HepG2 (cell line): ENCODE results near the gene TEKTIP1. TPM values are rescaled to one million over a fixed set of nuclear protein-coding genes. Genes with fewer than 3 reads are reported as not detected.

ENCODE experiments used
- ATAC-seq: fragments of 200-7000 bp; cut with Tn5 transposase; 3 replicates; pipeline ENCODE4 v1.9.1; 2020; ENCODE audit warnings: mild to moderate bottlenecking, moderate library complexity
- BruUV-seq: library from RNA; stranded (reverse); fragments of 400-500 nt; replicated peaks from 2 replicates; lab custom pipeline; 2021; lab: Mats Ljungman, UMichigan
- CTCF ChIA-PET: fragments of 300-600 bp; formaldehyde crosslinking; extraction: SDS; loops from one replicate; lab custom pipeline; 2021; ENCODE audit warnings: low total read pairs, inconsistent platforms, low intra/inter-chr PET ratio; lab: Yijun Ruan, JAX
- POLR2A ChIA-PET: fragments of 350-600 bp; sonication (Branson Sonifier 250); formaldehyde crosslinking; loops from one replicate; lab custom pipeline; 2020; ENCODE audit warnings: antibody characterized with exemption, inconsistent platforms; lab: Yijun Ruan, JAX
- DNase-seq: peaks from one replicate; pipeline ENCODE4 v3.0.0-alpha.2; 2015; ENCODE audit warnings: low spot score
- FAIRE-seq: peaks from 3 replicates; lab custom pipeline; 2011; peaks lifted over from hg19 to GRCh38; lab: Jason Lieb, UNC
- H2AFZ ChIP-seq: one replicate; pipeline ENCODE4 v1.6.1; 2011; ENCODE audit warnings: low read length, inconsistent platforms
- H3K27ac ChIP-seq: fragments of 300-600 bp; 3 replicates; pipeline ENCODE4 v1.8.0; 2011; ENCODE audit warnings: mixed run types, mild to moderate bottlenecking, mixed read lengths, low read length, inconsistent platforms; ENCODE audit not compliant: insufficient read depth; ENCODE audit errors: extremely low read length
- H3K27me3 ChIP-seq, 2 experiments: fragments of 200-600 bp in 1 of 2; 2 replicates in 1 of 2; 3 replicates in 1 of 2; pipeline versions ENCODE4 v1.6.0 to v1.8.0; 2011; ENCODE audit warnings: low read length in 2 of 2, mild to moderate bottlenecking in 2 of 2, moderate library complexity in 2 of 2, inconsistent platforms in 1 of 2; ENCODE audit not compliant: insufficient read depth in 2 of 2, control insufficient read depth in 1 of 2
- H3K36me3 ChIP-seq, 2 experiments: fragments of 200-600 bp in 1 of 2; replicated peaks in 1 of 2; 2 replicates in 1 of 2; 3 replicates in 1 of 2; pipeline versions ENCODE4 v1.5.1 to v1.8.0; 2011; ENCODE audit warnings: low read length in 2 of 2, inconsistent platforms in 1 of 2; ENCODE audit not compliant: insufficient read depth in 2 of 2, control insufficient read depth in 1 of 2
- H3K4me1 ChIP-seq: 2 replicates; pipeline ENCODE4 v1.5.1; 2012; ENCODE audit warnings: low read length, inconsistent platforms; ENCODE audit not compliant: insufficient read depth
- H3K4me2 ChIP-seq: 2 replicates; pipeline ENCODE4 v1.6.0; 2011; ENCODE audit warnings: low read depth, low read length, inconsistent platforms
- H3K4me3 ChIP-seq, 3 experiments: fragments of 200-600 bp in 1 of 3; sonication (generic), shearing (Covaris generic) in 1 of 3; replicated peaks in 1 of 3; 2 replicates each; pipeline ENCODE4 v1.5.1; 2011 to 2016; ENCODE audit warnings: low read length in 3 of 3, inconsistent platforms in 2 of 3, low read depth in 2 of 3, mild to moderate bottlenecking in 2 of 3, control low read depth in 1 of 3, mixed read lengths in 1 of 3; ENCODE audit not compliant: insufficient read depth in 1 of 3
- H3K79me2 ChIP-seq: one replicate; pipeline ENCODE4 v1.6.1; 2011; ENCODE audit warnings: low read length, inconsistent platforms; ENCODE audit not compliant: insufficient read depth
- H3K9ac ChIP-seq: 2 replicates; pipeline ENCODE4 v1.6.0; 2011; ENCODE audit warnings: mild to moderate bottlenecking, low read depth, low read length, inconsistent platforms; ENCODE audit not compliant: insufficient read depth
- H3K9me3 ChIP-seq: 2 replicates; pipeline ENCODE4 v1.5.1; 2012; ENCODE audit warnings: mild to moderate bottlenecking, low read length
- H4K20me1 ChIP-seq: 2 replicates; pipeline ENCODE4 v1.6.0; 2011; ENCODE audit warnings: inconsistent platforms, mild to moderate bottlenecking, low read length, moderate library complexity; ENCODE audit not compliant: insufficient read depth
- AGO1 ChIP-seq: fragments of 200-400 bp; formaldehyde crosslinking; IDR thresholded peaks from 2 replicates; pipeline ENCODE4 v1.6.1; 2017; ENCODE audit warnings: mild to moderate bottlenecking, low read depth, low read length, moderate library complexity; ENCODE audit not compliant: poor library complexity, severe bottlenecking
- ATF2 ChIP-seq: sonication (generic); formaldehyde crosslinking; IDR thresholded peaks from 2 replicates; pipeline ENCODE4 v1.4.0; 2020; ENCODE audit warnings: missing genetic modification reagents
- EZH2 ChIP-seq: conservative IDR thresholded peaks from 2 replicates; pipeline ENCODE4 v1.6.1; 2012; ENCODE audit warnings: mild to moderate bottlenecking, low read depth, low read length, moderate library complexity
- STAT6 ChIP-seq: sonication (generic); formaldehyde crosslinking; IDR thresholded peaks from 2 replicates; pipeline ENCODE4 v1.4.0; 2020; ENCODE audit warnings: missing genetic modification reagents, mild to moderate bottlenecking, borderline replicate concordance
- ZBTB38 ChIP-seq: sonication (generic); formaldehyde crosslinking; IDR thresholded peaks from 2 replicates; pipeline ENCODE4 v1.5.1; 2020; ENCODE audit warnings: mild to moderate bottlenecking, missing genetic modification reagents
- ZBTB49 ChIP-seq: sonication (generic); formaldehyde crosslinking; IDR thresholded peaks from 2 replicates; pipeline ENCODE4 v1.4.0; 2020; ENCODE audit warnings: missing genetic modification reagents, borderline replicate concordance
- ZFP36L2 ChIP-seq: sonication (generic); formaldehyde crosslinking; IDR thresholded peaks from 2 replicates; pipeline ENCODE4 v1.4.0; 2020; ENCODE audit warnings: missing genetic modification reagents
- ZFY ChIP-seq: sonication (generic); formaldehyde crosslinking; IDR thresholded peaks from 2 replicates; pipeline ENCODE4 v1.4.0; 2020; ENCODE audit warnings: missing genetic modification reagents
- ZFYVE20 ChIP-seq: sonication (generic); formaldehyde crosslinking; IDR thresholded peaks from 2 replicates; pipeline ENCODE4 v1.8.0; 2023; ENCODE audit warnings: low read depth, mild to moderate bottlenecking, moderate library complexity, missing genetic modification reagents, borderline replicate concordance
- ZNF121 ChIP-seq: sonication (generic); formaldehyde crosslinking; IDR thresholded peaks from 2 replicates; pipeline ENCODE4 v1.5.0; 2020; ENCODE audit warnings: mild to moderate bottlenecking, missing genetic modification reagents
- ZNF362 ChIP-seq: sonication (generic); formaldehyde crosslinking; IDR thresholded peaks from 2 replicates; pipeline ENCODE4 v1.4.0; 2020; ENCODE audit warnings: missing genetic modification reagents, mild to moderate bottlenecking, borderline replicate concordance
- ZNF503 ChIP-seq: sonication (generic); formaldehyde crosslinking; IDR thresholded peaks from 2 replicates; pipeline ENCODE4 v1.4.0; 2020; ENCODE audit warnings: missing genetic modification reagents
- WGBS: methylation state at CpG from one replicate; pipeline ENCODE4 v1.1.6; 2017; ENCODE audit warnings: low lambda C conversion rate; 5-methylcytosine and 5-hydroxymethylcytosine counted together
- in situ Hi-C: cut with HindIII; loops from 2 replicates; pipeline ENCODE4 v1.10.0; 2017; ENCODE audit warnings: low pct_unique_long_range_greater_than_20kb; ENCODE audit not compliant: extremely low pct_ligation_motif_present
- intact Hi-C: fragments of 100-400 bp; cut with micrococcal nuclease; formaldehyde crosslinking; loops from one replicate; pipeline ENCODE4 v1.10.0; 2022; ENCODE audit not compliant: unreplicated experiment
- polyA plus RNA-seq, 8 experiments: library from polyadenylated mRNA; depleted of rRNA in 3 of 8; stranded (reverse) in 7 of 8; unstranded in 1 of 8; fragments of >200 nt; fragmentation: Illumina TruSeq in 4 of 8; extraction: Trizol in 4 of 8; gene quantifications; 2 replicates each; pipeline versions ENCODE4 v1.2.1 to v1.2.3, GENCODE V29; 2011 to 2016; ENCODE audit warnings: low read depth in 4 of 8, missing spikeins in 1 of 8, mixed read lengths in 1 of 8; ENCODE audit not compliant: insufficient read depth in 1 of 8
- total RNA-seq, 5 experiments: library from RNA; depleted of rRNA; stranded (reverse); fragments of >200 nt; fragmentation: Illumina TruSeq; extraction: Trizol; gene quantifications; 2 replicates each; pipeline ENCODE4 v1.2.3, GENCODE V29; 2016; ENCODE audit warnings: low read depth in 1 of 5

TEKTIP1 gene
- total and polyA plus RNA-seq, 2 of the 13 experiments (the other 11 are each of a cell fraction or from before 2014, with no cell fraction given) = not detected

- TF ChIP-seq ZBTB49 (peak; percentile 47; the same call in 1 of the 2 replicates), AGO1 (peak; percentile 46), ZFP36L2 (CRISPR knock-in tag) (no peak), ZNF503 (no peak), ZFYVE20 (peak; percentile 79; the same call in 1 of the 2 replicates)
Measured at GRCh38 chr19:3500429-3501101, 38.4 kb upstream of the TEKTIP1 start, which contains the start of gene DOHH (continued).

GRCh38 chr19:3501780-3502179 lies 37.2 kb upstream of the TEKTIP1 start:
- BruUV-seq = no TSS peak
- Histone ChIP-seq H3K79me2 (peaks cover 30% of the 10 kb centered on the region), H3K27ac (no peak overlapping the region), H3K36me3 (peaks cover 0 to 7% of the 10 kb centered on the region in 2 experiments; a peak in 1 of 5 replicates), H4K20me1 (no peaks in the 10 kb centered on the region), H3K27me3 (no peaks in the 10 kb centered on the region; a peak in 1 of 5 replicates), H3K4me3 (no peak overlapping the region), H3K4me2 (no peak overlapping the region), H3K9ac (no peak overlapping the region), H3K4me1 (peaks cover 69% of the 10 kb centered on the region), H3K9me3 (no peaks in the 10 kb centered on the region), H2AFZ (no peak overlapping the region)
- no peak for FAIRE-seq
- POLR2A ChIA-PET = interaction anchor here (0.6 to 2.2 kb wide), 2 partner anchors 22 to 253 kb away, joined by 3 to 24 read pairs; partner anchors contain the start of gene SMIM24
- no peak for ATAC-seq
- no peak for DNase-seq
- in situ Hi-C loops (no loop called here), intact Hi-C loops (no loop called here)
- CTCF ChIA-PET = no interaction called here
- 92% methylated on average over 3 of the region's 3 CpGs for WGBS
- no peak for TF ChIP-seq ATF2 (CRISPR knock-in tag)
- TF ChIP-seq ZBTB38 (CRISPR knock-in tag) = no peak
- TF ChIP-seq ZNF121 = peak; percentile 84
- TF ChIP-seq EZH2 = no peak
- 0 out of 2 replicates have a peak, but pooled peaks have one; percentile 26 for TF ChIP-seq ZNF362 (CRISPR knock-in tag)
- no peak for TF ChIP-seq STAT6 (CRISPR knock-in tag)
- no peak for TF ChIP-seq ZFY
